ENCODE results near the gene CDK5RAP2. TPM values are rescaled to one million over a fixed set of nuclear protein-coding genes. Genes with fewer than 3 reads are reported as not detected.

The CDK5RAP2 gene
- total and polyA plus RNA-seq, 2 experiments from 2014 or later, result 52.6 to 77.0 TPM

DNA sequence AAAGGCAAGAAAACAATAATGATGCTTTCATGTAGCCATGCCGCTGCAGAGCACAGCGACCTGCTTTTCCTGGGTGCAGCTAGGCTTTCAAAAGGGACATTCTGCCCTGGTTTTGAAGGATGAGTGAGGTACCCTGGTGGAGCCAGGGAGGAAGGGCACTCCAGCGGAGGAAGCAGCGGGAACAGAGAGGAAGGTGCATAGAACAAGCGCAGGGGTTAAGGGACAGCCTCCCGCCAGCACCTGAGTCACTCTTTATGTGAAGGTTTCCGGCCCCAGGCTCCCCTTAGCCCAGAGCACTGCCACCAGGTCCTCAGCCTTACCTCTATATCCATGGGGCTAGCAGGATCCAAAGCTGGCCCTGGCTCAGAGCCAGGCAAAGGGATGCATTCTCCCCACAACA lies 221.1 kb downstream of the CDK5RAP2 start:
- H3K27ac ChIP-seq, result no peak overlapping the region
- H3K36me3 ChIP-seq (ENCODE audit: low read depth), result no peaks in the 10 kb centered on the region
- in situ Hi-C loops (cut with MboI), result no loop called here
- no peak overlapping the region for H3K4me2 ChIP-seq (ENCODE audit: unreplicated experiment)
- no peaks in the 10 kb centered on the region for H3K27me3 ChIP-seq (replicated peaks; ENCODE audit: insufficient read depth)
- no peak overlapping the region for H3K4me3 ChIP-seq
- no peaks in the 10 kb centered on the region for H3K9me3 ChIP-seq (ENCODE audit: low read depth)
- no peaks in the 10 kb centered on the region for H3K79me2 ChIP-seq (ENCODE audit: insufficient read depth)
- H3K9ac ChIP-seq, result no peak overlapping the region
- 94 to 96% methylated on average over 7 of the region's 7 CpGs for WGBS, 2 experiments (ENCODE audit: low coverage in 1 of 2, low lambda C conversion rate in 2 of 2, missing lambda C conversion rate in 2 of 2)
- no peaks in the 10 kb centered on the region for H3F3A ChIP-seq (ENCODE audit: insufficient read depth)
- H3K9me2 ChIP-seq (ENCODE audit: insufficient read depth), result no peaks in the 10 kb centered on the region
- no peaks in the 10 kb centered on the region for H4K20me1 ChIP-seq (ENCODE audit: insufficient read depth)
- no peak for TF ChIP-seq EZH2phosphoT487 (IDR thresholded peaks at IDR 0.05; ENCODE audit: insufficient read depth, low read depth)
- TF ChIP-seq EZH2 (IDR thresholded peaks at IDR 0.05; ENCODE audit: insufficient read depth, poor library complexity, severe bottlenecking), result no peak
- DNase-seq, result no peak
- 0 out of 2 replicates have a peak, but pooled peaks cover under 1% of the 10 kb centered on the region for H3K4me1 ChIP-seq (ENCODE audit: insufficient read depth)
- H2AFZ ChIP-seq, result no peak overlapping the region

DNA sequence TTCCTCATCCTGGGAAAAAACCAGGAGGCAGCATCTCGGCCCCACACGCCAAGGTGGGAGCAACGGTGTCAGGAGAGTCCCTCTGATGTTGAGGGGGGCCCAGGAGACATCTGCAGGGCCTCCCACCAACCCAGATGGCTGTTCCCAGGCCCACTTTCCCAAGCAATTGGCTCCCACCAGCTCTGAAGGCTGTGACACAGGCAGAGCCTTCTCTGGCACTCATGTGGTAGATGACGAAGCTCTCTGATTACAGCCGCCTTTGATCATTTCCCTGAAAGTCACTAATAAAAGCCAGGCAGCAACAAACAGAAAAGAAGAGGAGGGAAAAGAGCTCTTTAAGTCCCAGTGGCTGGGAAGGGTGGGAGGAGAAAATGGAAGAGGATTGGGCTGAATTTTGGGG lies 226.5 kb downstream of the CDK5RAP2 start:
- in situ Hi-C loops (cut with MboI), result no loop called here
- H3K9ac ChIP-seq, result no peak overlapping the region
- no peaks in the 10 kb centered on the region for H3F3A ChIP-seq (ENCODE audit: insufficient read depth)
- DNase-seq, result peak; percentile 75
- H3K9me3 ChIP-seq (ENCODE audit: low read depth), result no peaks in the 10 kb centered on the region
- H3K4me1 ChIP-seq (ENCODE audit: insufficient read depth), result peaks cover 5% of the 10 kb centered on the region; the same call in 1 of the 2 replicates
- TF ChIP-seq EZH2phosphoT487 (IDR thresholded peaks at IDR 0.05; ENCODE audit: insufficient read depth, low read depth) (no peak), EZH2 (IDR thresholded peaks at IDR 0.05; ENCODE audit: insufficient read depth, poor library complexity, severe bottlenecking) (no peak)
- no peak overlapping the region for H3K27ac ChIP-seq
- no peaks in the 10 kb centered on the region for H3K36me3 ChIP-seq (ENCODE audit: low read depth)
- no peaks in the 10 kb centered on the region for H3K9me2 ChIP-seq (ENCODE audit: insufficient read depth)
- H2AFZ ChIP-seq, result no peak overlapping the region
- no peak overlapping the region for H3K4me3 ChIP-seq
- 25 to 32% methylated on average over 5 of the region's 5 CpGs for WGBS, 2 experiments (ENCODE audit: low coverage in 1 of 2, low lambda C conversion rate in 2 of 2, missing lambda C conversion rate in 2 of 2)
- no peaks in the 10 kb centered on the region for H3K27me3 ChIP-seq (replicated peaks; ENCODE audit: insufficient read depth)
- H4K20me1 ChIP-seq (ENCODE audit: insufficient read depth), result no peaks in the 10 kb centered on the region
- no peaks in the 10 kb centered on the region for H3K79me2 ChIP-seq (ENCODE audit: insufficient read depth)
- no peak overlapping the region for H3K4me2 ChIP-seq (ENCODE audit: unreplicated experiment)

DNA sequence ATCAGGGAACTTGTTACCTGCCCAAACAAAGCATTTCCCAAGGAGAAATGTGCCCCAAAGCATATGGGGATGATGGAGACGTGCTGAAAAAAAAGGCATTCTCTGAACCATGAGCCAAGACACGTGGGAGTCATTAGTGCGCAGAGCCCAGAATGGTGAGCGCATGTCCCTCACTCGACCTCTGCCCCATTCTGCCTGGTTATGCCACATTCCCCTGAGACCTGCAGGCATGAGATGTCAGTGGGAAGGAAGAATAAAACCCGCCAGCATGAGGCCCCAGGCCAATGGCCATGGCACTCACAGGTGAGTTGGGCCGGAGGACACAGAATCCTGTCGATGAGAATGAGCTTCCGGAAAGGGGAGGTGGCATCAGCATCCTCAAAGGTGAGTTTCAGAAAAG lies 228.9 kb downstream of the CDK5RAP2 start:
- Histone ChIP-seq H2AFZ (no peak overlapping the region), H3K27me3 (replicated peaks; ENCODE audit: insufficient read depth) (no peaks in the 10 kb centered on the region), H3K4me2 (ENCODE audit: unreplicated experiment) (no peak overlapping the region), H3K9ac (no peak overlapping the region), H3K4me3 (no peak overlapping the region), H3K9me2 (ENCODE audit: insufficient read depth) (no peaks in the 10 kb centered on the region), H3K27ac (no peak overlapping the region), H3K9me3 (ENCODE audit: low read depth) (no peaks in the 10 kb centered on the region), H3K4me1 (ENCODE audit: insufficient read depth) (peaks cover 5% of the 10 kb centered on the region; the same call in 1 of the 2 replicates), H3K79me2 (ENCODE audit: insufficient read depth) (no peaks in the 10 kb centered on the region), H3F3A (ENCODE audit: insufficient read depth) (no peaks in the 10 kb centered on the region), H3K36me3 (ENCODE audit: low read depth) (no peaks in the 10 kb centered on the region), H4K20me1 (ENCODE audit: insufficient read depth) (no peaks in the 10 kb centered on the region)
- 88 to 90% methylated on average over 9 of the region's 9 CpGs for WGBS, 2 experiments (ENCODE audit: low coverage in 1 of 2, low lambda C conversion rate in 2 of 2, missing lambda C conversion rate in 2 of 2)
- DNase-seq, result no peak
- in situ Hi-C loops (cut with MboI), result no loop called here
- TF ChIP-seq EZH2phosphoT487 (IDR thresholded peaks at IDR 0.05; ENCODE audit: insufficient read depth, low read depth) (no peak), EZH2 (IDR thresholded peaks at IDR 0.05; ENCODE audit: insufficient read depth, poor library complexity, severe bottlenecking) (no peak)

DNA sequence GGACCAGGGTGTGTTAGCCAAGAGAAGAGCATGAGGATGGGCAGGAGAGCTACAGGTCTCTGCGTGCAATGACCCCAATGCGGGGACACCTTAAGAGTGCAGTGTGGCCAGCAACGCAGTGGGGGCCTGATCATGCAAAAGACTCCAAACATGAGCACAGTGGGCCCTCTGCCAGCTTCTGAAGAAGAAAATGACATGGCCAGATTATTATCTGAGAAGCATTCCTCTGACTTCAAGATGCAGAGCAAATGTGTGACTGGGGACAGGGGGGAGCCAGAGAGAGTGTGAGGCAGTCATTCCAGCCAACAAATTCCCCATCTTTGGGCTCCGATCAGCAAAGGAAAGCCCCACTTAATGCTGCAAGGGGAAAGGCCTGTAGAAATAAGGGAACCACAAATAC lies 229.4 kb downstream of the CDK5RAP2 start:
- Histone ChIP-seq H3K4me2 (ENCODE audit: unreplicated experiment) (no peak overlapping the region), H3F3A (ENCODE audit: insufficient read depth) (no peaks in the 10 kb centered on the region)
- DNase-seq, result peak; percentile 19

More for the DNA sequence above, 229.4 kb downstream of the CDK5RAP2 start:
- Histone ChIP-seq H3K79me2 (ENCODE audit: insufficient read depth) (no peaks in the 10 kb centered on the region), H3K4me3 (no peak overlapping the region), H3K9me2 (ENCODE audit: insufficient read depth) (no peaks in the 10 kb centered on the region), H3K4me1 (ENCODE audit: insufficient read depth) (peaks cover 5% of the 10 kb centered on the region; the same call in 1 of the 2 replicates), H3K36me3 (ENCODE audit: low read depth) (no peaks in the 10 kb centered on the region), H3K9me3 (ENCODE audit: low read depth) (no peaks in the 10 kb centered on the region), H3K27ac (no peak overlapping the region), H3K9ac (no peak overlapping the region), H3K27me3 (replicated peaks; ENCODE audit: insufficient read depth) (no peaks in the 10 kb centered on the region), H4K20me1 (ENCODE audit: insufficient read depth) (no peaks in the 10 kb centered on the region), H2AFZ (no peak overlapping the region)
- no peak for TF ChIP-seq EZH2 (IDR thresholded peaks at IDR 0.05; ENCODE audit: insufficient read depth, poor library complexity, severe bottlenecking)
- TF ChIP-seq EZH2phosphoT487 (IDR thresholded peaks at IDR 0.05; ENCODE audit: insufficient read depth, low read depth), result no peak
- in situ Hi-C loops (cut with MboI), result no loop called here
- 80 to 86% methylated on average over 4 of the region's 4 CpGs for WGBS, 2 experiments (ENCODE audit: low coverage in 1 of 2, low lambda C conversion rate in 2 of 2, missing lambda C conversion rate in 2 of 2)
